D721Med (cell line): ENCODE results near the gene SBF1.

Source experiments
- DNase-seq: peaks from one replicate; pipeline ENCODE4 v3.0.0; 2011; ENCODE audit warnings: low spot score; ENCODE audit not compliant: insufficient read length
- FAIRE-seq: peaks from 2 replicates; lab custom pipeline; 2011; peaks lifted over from hg19 to GRCh38; lab: Jason Lieb, UNC
- TF ChIP-seq, protein P1 (sequence below): IDR thresholded peaks from 2 replicates; pipeline ENCODE4 v1.5.1; 2012; ENCODE audit warnings: mild to moderate bottlenecking, control low read depth; ENCODE audit not compliant: insufficient read depth; ENCODE audit errors: missing control alignments

Gene SBF1

DNA sequence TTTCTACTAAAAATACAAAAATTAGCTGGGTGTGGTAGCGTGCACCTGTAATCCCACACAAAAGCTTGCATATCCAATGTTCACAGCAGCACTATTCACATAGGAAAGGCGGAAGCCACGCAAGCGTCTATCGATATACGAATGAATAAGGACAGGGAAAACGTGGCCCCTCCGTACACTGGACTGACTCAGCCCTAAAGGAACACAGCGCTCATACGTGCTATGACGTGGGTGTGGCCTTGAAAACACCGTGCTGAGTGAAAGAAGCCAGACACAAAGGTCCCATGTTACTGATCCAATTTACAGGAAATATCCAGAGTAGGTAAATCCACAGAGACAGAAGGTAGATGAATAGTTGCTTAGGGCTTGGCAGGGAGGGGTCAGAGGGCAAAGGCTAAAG is 25.6 kb upstream of the SBF1 start:
- DNase-seq, result no peak
- FAIRE-seq, result no peak
- TF ChIP-seq, protein P1, sequence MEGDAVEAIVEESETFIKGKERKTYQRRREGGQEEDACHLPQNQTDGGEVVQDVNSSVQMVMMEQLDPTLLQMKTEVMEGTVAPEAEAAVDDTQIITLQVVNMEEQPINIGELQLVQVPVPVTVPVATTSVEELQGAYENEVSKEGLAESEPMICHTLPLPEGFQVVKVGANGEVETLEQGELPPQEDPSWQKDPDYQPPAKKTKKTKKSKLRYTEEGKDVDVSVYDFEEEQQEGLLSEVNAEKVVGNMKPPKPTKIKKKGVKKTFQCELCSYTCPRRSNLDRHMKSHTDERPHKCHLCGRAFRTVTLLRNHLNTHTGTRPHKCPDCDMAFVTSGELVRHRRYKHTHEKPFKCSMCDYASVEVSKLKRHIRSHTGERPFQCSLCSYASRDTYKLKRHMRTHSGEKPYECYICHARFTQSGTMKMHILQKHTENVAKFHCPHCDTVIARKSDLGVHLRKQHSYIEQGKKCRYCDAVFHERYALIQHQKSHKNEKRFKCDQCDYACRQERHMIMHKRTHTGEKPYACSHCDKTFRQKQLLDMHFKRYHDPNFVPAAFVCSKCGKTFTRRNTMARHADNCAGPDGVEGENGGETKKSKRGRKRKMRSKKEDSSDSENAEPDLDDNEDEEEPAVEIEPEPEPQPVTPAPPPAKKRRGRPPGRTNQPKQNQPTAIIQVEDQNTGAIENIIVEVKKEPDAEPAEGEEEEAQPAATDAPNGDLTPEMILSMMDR, result no peak

DNA sequence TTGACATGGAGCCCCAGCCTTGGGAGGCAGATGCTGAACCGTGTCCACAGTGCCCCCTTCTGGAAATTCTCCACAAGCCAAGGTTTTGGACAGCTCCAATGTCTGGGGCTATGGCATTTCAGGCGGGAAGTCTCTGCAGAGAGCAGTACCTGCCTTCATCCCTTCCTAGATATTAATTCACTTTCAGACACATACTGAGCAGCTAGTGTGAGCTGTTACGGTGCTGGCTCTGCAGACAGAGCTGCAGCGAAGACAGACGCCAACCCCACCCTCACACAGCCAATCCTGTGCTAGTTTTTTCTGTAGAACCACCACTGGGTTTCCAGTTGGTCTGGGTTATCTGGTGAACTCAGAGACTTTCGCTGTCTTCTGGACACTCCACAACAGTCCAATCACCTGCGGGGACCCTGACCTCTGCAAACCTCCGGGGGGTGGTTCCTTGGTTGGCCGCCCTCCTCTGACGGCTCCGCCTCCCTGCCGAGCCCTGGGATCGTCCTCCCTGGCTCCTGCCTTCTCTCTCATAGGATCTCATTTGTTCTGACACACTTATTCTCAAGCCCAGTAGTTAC is 23.6 kb upstream of the SBF1 start:
- TF ChIP-seq, protein P1, result peak; percentile 63
- FAIRE-seq, result no peak
- no peak for DNase-seq

DNA sequence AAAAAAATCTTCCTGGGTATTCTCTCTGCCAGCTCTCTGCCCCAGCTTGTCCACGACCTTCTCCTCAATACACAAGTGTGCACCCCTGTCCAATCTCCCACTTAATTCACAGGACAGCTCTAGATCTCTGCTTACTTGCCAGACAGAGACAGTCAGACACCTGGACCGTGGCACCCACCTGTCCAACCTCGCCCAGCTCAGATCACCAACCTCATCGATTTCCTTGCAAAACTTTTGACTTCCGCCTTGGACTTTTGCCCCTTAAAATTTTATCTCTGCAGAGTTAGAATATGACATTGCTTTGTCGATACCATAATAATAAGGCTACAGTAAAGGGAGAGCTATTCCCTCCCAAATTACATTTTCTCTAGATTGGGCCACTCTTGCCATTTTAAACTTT is 22.3 kb upstream of the SBF1 start:
- FAIRE-seq (no peak), DNase-seq (no peak)
- TF ChIP-seq, protein P1, result no peak

DNA sequence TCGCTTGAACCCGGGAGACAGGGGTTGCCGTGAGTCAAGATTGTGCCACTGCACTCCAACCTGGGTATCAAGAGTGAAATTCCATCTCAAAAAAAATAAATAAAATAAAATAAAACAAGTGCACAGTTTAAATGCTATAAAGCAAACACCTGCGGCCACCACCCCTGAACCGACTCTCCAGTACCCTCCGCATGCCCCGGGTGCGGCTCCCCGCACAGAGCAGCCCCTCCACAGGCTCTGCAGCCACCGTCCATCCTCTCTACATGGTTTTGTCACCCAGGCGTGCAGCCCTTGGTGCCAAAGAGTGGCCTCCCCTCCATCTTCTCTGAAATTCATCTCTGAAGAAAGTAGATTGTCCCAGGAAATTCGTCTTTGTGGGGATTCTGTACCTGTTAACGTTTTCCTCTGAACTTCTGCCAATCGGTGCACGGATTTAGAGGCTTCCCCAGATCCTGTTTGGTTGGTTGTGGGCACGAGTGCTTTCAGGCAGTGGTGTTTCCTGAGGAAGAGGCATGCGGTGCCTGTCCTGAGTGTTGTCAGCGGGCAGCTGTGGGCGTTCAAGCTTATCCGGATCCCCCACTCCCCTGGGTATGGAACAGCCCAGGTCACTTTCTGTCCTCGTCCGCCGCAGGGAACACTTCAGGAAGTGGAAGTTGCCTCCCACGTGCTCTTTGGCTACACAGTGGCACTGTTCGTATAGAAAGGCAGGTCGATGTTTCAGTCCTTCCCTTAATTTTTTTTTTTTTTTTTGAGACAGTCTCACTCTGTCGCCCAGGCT is 15.9 kb upstream of the SBF1 start:
- TF ChIP-seq, protein P1, result no peak
- FAIRE-seq (no peak), DNase-seq (no peak)

DNA sequence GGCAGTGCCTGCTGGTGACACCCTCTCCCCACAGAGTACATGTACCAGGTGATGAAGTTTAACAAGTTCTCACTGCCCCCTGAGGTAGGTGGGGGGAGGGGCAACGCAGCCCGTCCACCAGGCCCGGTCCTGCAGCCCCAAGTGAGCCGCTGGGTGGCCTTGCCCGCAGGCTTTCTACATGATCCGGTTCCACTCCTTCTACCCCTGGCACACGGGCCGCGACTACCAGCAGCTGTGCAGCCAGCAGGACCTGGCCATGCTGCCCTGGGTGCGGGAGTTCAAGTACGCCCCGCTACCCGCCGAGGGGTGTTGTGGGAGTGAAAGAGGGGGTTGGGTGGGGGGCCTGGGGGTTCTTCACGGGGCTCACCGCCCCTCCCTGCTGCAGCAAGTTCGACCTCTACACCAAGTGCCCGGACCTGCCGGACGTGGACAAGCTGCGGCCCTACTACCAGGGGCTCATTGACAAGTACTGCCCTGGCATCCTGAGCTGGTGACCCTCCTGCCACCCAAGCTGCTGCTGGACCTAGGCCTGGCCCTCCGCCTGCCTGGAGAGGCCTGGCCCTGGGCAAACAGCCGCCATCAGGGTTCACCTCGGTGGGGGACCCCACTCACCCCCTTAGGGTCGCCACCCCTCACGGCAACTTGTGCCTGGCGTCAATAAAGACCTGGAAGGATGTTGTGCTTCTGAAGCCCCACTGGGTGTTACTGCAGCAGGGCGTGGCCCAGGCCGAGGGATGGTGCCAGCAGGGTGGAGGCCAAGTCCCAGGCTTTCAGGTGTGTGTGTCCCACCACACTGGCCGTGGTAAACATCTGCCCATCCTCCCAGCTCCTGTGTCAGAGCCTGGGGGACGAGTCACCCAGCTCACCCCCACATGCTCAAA is 14.8 kb upstream of the SBF1 start:
- DNase-seq (no peak), FAIRE-seq (no peak)
- TF ChIP-seq, protein P1, result no peak

DNA sequence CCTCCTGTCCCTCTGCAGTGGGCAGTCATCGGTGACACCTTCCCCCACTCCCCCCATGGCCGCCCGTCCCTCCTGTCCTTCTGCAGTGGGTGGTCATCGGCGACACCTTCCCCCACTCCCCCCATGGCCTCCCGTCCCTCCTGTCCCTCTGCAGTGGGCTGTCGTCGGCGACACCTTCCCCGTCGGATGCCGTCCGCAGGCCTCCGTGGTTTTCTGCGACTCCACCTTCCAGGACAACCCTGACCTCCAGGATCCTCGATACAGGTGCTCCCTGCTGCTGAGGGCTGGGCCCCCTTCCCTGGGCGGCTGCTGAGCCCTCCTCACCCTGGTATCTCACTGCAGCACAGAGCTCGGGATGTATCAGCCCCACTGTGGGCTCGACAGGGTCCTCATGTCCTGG is 14.1 kb upstream of the SBF1 start:
- DNase-seq (no peak), FAIRE-seq (no peak)
- TF ChIP-seq, protein P1, result no peak
